Measurements from ENCODE around the gene OR4D2. TPM values are rescaled to one million over a fixed set of nuclear protein-coding genes. Genes with fewer than 3 reads are reported as not detected.
A peak's percentile ranks its signal among the peaks of the same experiment; 100 is the strongest.

OR4D2 gene
- total RNA-seq, 2 donors from 2014 or later: not detected

DNA sequence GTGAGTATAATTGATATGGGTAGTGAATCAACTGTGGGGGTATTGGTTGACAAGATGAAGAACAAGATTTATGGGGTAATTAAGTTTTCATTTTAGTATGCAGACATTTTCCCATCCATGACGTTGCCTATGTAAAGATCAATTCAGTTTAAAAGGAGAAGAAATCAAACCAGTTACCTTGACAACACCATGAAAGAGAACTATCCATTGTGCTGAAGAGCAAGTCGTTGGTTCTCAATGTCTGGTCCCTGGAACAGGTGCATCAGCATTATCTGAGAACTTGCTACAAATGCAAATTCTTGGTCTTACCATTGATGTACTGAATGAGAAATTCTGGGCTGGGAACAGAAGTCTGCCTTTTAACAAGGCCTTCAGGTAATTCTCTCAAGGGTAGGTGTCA is 801 bp upstream of the OR4D2 start:
- DNase-seq: no peak
- no peak overlapping the region for H3K4me3 ChIP-seq
- ATAC-seq: no peak
- H3K9me3 ChIP-seq: no peaks in the 10 kb centered on the region
- WGBS, 2 donors: 13 to 16% methylated on average over 2 of the region's 2 CpGs
- H3K27ac ChIP-seq: no peak overlapping the region
- H3K4me1 ChIP-seq: no peaks in the 10 kb centered on the region
- no peaks in the 10 kb centered on the region for H3K36me3 ChIP-seq (replicated peaks in 1 of 2; ENCODE audit: insufficient read depth in 1 of 2, low read depth in 2 of 2)
- TF ChIP-seq POLR2A (IDR thresholded peaks at IDR 0.05): no peak
- TF ChIP-seq, protein P1, sequence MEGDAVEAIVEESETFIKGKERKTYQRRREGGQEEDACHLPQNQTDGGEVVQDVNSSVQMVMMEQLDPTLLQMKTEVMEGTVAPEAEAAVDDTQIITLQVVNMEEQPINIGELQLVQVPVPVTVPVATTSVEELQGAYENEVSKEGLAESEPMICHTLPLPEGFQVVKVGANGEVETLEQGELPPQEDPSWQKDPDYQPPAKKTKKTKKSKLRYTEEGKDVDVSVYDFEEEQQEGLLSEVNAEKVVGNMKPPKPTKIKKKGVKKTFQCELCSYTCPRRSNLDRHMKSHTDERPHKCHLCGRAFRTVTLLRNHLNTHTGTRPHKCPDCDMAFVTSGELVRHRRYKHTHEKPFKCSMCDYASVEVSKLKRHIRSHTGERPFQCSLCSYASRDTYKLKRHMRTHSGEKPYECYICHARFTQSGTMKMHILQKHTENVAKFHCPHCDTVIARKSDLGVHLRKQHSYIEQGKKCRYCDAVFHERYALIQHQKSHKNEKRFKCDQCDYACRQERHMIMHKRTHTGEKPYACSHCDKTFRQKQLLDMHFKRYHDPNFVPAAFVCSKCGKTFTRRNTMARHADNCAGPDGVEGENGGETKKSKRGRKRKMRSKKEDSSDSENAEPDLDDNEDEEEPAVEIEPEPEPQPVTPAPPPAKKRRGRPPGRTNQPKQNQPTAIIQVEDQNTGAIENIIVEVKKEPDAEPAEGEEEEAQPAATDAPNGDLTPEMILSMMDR (IDR thresholded peaks at IDR 0.05): no peak
- no peaks in the 10 kb centered on the region for H3K27me3 ChIP-seq
- intact Hi-C loops (cut with DNase I): no loop called here

DNA sequence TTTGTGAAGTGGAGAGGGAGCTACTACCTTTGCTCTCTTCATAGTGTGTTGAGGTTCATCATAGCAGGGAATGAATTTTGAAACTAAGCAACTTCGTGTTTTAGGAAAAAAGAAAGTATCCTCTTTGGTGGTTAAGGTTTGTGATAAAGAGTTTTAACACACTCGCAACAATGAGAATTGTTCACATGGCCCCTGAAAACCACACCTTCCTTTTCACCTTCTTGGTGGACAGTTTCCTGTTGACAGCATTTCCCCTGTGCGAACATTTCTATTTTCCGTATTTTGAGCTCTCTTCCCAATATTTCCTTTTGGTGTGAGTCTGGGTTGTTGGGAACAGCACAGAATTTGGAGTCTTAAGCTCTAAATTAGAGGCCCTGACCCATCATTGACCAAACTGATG is 3.8 kb downstream of the OR4D2 start:
- 33 to 56% methylated on average over 4 of the region's 4 CpGs for WGBS, 2 donors
- no peaks in the 10 kb centered on the region for H3K4me1 ChIP-seq
- H3K27me3 ChIP-seq: no peaks in the 10 kb centered on the region
- H3K4me3 ChIP-seq: no peak overlapping the region
- DNase-seq: no peak
- no peak overlapping the region for H3K27ac ChIP-seq
- no peaks in the 10 kb centered on the region for H3K9me3 ChIP-seq
- TF ChIP-seq, protein P1 (IDR thresholded peaks at IDR 0.05): no peak
- TF ChIP-seq POLR2A (IDR thresholded peaks at IDR 0.05): no peak
- intact Hi-C loops (cut with DNase I): no loop called here
- no peak for ATAC-seq
- H3K36me3 ChIP-seq (replicated peaks in 1 of 2; ENCODE audit: insufficient read depth in 1 of 2, low read depth in 2 of 2): no peaks in the 10 kb centered on the region

DNA sequence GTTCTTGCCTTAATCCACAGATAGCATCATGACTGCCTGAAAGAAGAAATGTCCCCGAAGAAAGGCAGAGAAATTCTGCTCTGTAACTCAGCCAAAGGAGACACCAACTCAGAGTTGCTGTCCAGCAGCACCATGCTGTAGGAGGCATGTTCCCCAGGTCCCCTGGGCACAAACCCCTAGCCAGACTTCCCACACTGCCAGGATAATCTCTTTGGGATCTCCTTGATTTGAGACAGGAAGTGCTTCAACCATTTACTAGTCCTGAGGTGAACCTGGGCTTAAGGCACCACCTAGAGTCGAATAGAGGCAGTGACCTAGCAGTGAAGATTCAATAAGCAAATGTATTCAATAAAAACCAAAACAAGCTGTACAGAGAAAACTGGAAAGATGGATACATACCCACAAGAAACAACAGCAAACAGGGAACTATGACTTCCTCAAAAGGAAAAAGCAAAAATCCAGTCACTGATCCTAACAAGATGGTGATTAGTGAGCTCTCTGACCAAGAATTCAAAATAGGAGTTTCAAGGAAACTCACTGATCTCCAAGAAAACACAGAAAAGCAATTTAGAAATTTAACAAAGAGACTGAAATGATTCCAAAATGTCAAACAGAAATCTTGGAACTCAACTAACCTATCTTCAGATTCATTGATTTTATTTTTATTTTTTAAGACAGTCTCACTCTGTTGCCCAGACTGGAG is 5.7 kb downstream of the OR4D2 start:
- Histone ChIP-seq H3K9me3 (no peaks in the 10 kb centered on the region), H3K36me3 (replicated peaks in 1 of 2; ENCODE audit: insufficient read depth in 1 of 2, low read depth in 2 of 2) (no peaks in the 10 kb centered on the region), H3K27me3 (no peaks in the 10 kb centered on the region), H3K27ac (no peak overlapping the region), H3K4me1 (no peaks in the 10 kb centered on the region), H3K4me3 (no peak overlapping the region)
- intact Hi-C loops (cut with DNase I): no loop called here
- WGBS, 2 donors: 28 to 42% methylated on average over 2 of the region's 2 CpGs
- no peak for ATAC-seq
- TF ChIP-seq POLR2A (IDR thresholded peaks at IDR 0.05): no peak
- TF ChIP-seq, protein P1 (IDR thresholded peaks at IDR 0.05): peak in 5 of 7 experiments; percentile 8 to 33 (median 26)
- peak in 1 of 4 donors; percentile 16 for DNase-seq

DNA sequence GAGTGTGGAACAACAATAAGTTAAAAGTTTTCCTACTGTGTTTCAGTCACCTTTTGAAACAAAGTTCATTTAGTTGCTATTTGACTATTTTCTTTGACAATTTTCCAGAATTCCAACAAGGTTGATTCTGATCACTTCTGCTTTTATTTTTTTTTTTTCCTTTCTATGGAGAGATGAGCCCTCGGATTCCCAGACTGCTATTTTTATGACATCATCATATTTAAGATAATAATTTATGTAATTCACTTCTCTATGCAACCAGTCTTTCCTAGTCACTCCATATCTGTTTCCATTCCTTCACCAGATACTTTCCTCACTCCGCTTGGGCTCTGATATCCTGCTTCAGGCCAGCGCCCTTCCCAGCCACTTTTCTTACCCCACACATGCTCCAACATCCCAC is 8.1 kb downstream of the OR4D2 start:
- intact Hi-C loops (cut with DNase I): no loop called here
- no peak for ATAC-seq
- H3K4me1 ChIP-seq: no peaks in the 10 kb centered on the region
- no peaks in the 10 kb centered on the region for H3K27me3 ChIP-seq
- WGBS, 2 donors: 40 to 58% methylated on average over 3 of the region's 3 CpGs
- no peak overlapping the region for H3K27ac ChIP-seq
- no peak for TF ChIP-seq POLR2A (IDR thresholded peaks at IDR 0.05)
- TF ChIP-seq, protein P1 (IDR thresholded peaks at IDR 0.05): no peak
- H3K36me3 ChIP-seq (replicated peaks in 1 of 2; ENCODE audit: insufficient read depth in 1 of 2, low read depth in 2 of 2): no peaks in the 10 kb centered on the region
- H3K4me3 ChIP-seq: no peak overlapping the region
- H3K9me3 ChIP-seq: no peaks in the 10 kb centered on the region
- no peak for DNase-seq

DNA sequence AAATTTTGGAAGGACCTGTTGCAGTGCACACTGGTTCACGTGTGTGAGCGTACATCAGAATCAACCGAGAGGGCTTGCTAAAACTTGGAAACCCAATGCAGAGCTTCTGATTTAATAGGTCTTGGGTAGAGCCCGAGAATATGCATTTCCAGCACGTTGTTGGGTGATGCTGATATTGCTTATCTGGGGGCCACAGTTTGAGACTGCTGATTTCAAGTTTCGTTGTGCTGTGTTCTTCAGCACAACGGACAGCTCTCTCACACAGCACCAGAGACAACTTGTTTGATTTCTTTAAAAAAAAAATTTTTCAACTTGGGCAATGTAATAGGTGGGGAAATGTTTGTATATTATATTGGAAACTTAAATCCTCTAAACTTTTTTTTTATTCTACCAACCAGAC is 9.4 kb downstream of the OR4D2 start:
- WGBS, 2 donors: 32 to 35% methylated on average over 7 of the region's 7 CpGs
- intact Hi-C loops (cut with DNase I): no loop called here
- no peak for DNase-seq

More for the DNA sequence above, 9.4 kb downstream of the OR4D2 start:
- ATAC-seq: no peak
- H3K27ac ChIP-seq: no peak overlapping the region
- TF ChIP-seq, protein P1 (IDR thresholded peaks at IDR 0.05): no peak
- TF ChIP-seq POLR2A (IDR thresholded peaks at IDR 0.05): no peak
- no peaks in the 10 kb centered on the region for H3K9me3 ChIP-seq
- H3K27me3 ChIP-seq: no peaks in the 10 kb centered on the region
- H3K4me3 ChIP-seq: no peak overlapping the region
- H3K36me3 ChIP-seq (replicated peaks in 1 of 2; ENCODE audit: insufficient read depth in 1 of 2, low read depth in 2 of 2): no peaks in the 10 kb centered on the region
- no peaks in the 10 kb centered on the region for H3K4me1 ChIP-seq
